Immature natural killer cell (primary cell): ENCODE measurements around the gene ZNF592. TPM values are rescaled to one million over a fixed set of nuclear protein-coding genes. Genes with fewer than 3 reads are reported as not detected.
"Not testable (repeated sequence)": the region's sequence is repeated elsewhere in the genome, so short reads cannot be mapped to it uniquely, and the experiment has no call there.

Source experiments
- DNase-seq, 3 donors: peaks; one replicate each; pipeline ENCODE4 v3.0.0; 2022; ENCODE audit warnings: mixed read lengths in 1 of 3
- H3K27ac Mint-ChIP-seq, 6 donors: one replicate each; pipeline ENCODE4 v1.8.0; 2020; ENCODE audit warnings: mixed read lengths in 6 of 6, mild to moderate bottlenecking in 5 of 6, inconsistent platforms in 4 of 6, moderate library complexity in 3 of 6
- H3K27me3 Mint-ChIP-seq, 3 donors: one replicate each; pipeline ENCODE4 v1.8.0; 2020 to 2021; ENCODE audit warnings: low read depth in 3 of 3, mild to moderate bottlenecking in 3 of 3, mixed read lengths in 3 of 3, moderate library complexity in 3 of 3, inconsistent platforms in 1 of 3
- H3K36me3 Mint-ChIP-seq, 3 donors: one replicate each; pipeline ENCODE4 v1.8.0; 2020; ENCODE audit warnings: mixed read lengths in 3 of 3, inconsistent platforms in 2 of 3, mild to moderate bottlenecking in 2 of 3
- H3K4me1 Mint-ChIP-seq, 2 donors: one replicate each; pipeline ENCODE4 v1.8.0; 2020; ENCODE audit warnings: inconsistent platforms in 2 of 2, mild to moderate bottlenecking in 2 of 2, mixed read lengths in 2 of 2, moderate library complexity in 1 of 2
- H3K4me3 Mint-ChIP-seq, 5 donors: one replicate each; pipeline ENCODE4 v1.8.0; 2020; ENCODE audit warnings: mild to moderate bottlenecking in 5 of 5, mixed read lengths in 5 of 5, inconsistent platforms in 3 of 5, moderate library complexity in 3 of 5
- H3K9me3 Mint-ChIP-seq, 6 donors: one replicate each; pipeline ENCODE4 v1.8.0; 2020; ENCODE audit warnings: mild to moderate bottlenecking in 6 of 6, mixed read lengths in 6 of 6, inconsistent platforms in 4 of 6, moderate library complexity in 3 of 6
- polyA plus RNA-seq, 3 donors: library from polyadenylated mRNA; unstranded; fragments of 300-500 nt; fragmentation: Illumina TruSeq; gene quantifications; one replicate each; pipeline ENCODE4 v1.2.3, GENCODE V29; 2021

ZNF592 gene
- polyA plus RNA-seq, 3 donors from 2014 or later: 2.1 to 10.0 (median 2.4) TPM

DNA sequence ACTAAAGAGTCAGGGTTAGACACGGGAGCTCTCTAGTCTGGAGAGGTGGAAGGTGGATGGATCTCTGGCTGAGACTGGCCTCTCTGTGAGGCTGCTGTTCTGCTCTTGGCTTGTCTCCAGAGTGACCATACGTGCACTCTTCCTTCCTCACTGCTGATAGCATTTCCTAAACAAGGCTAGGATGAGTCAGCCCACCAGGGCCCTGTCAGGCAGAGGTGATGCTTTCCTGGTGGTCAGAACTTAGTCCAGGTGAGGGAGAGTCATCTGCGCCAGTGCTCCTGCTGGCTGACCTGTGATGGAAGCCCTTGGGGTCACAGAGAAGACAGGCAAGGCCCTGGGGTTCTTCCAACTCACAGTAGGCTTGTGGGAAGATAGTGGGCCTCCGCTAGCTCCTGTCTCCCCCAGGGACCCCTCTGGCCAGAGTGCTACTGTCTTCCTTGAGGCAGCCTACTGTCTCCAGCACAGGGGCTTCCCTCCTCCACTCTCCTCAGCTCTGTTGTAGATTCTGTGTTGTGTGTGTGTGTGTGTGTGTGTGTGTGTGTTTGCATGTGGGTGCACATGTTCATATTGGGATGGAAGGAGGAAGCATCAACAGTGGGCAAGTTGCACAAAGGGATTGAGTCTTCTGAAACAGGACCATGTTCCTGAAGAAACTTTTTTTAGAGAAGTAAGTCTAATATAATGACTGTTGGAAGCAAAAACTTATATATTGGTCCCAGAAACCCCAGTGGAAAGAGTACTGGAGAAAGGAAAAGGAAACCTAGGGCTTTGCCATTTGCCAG is 85.2 kb downstream of the ZNF592 start:
- peaks cover 3 to 5% (median 3%) of the 10 kb centered on the region in 3 donors for H3K27me3 Mint-ChIP-seq
- H3K9me3 Mint-ChIP-seq: no peaks in the 10 kb centered on the region
- no peaks in the 10 kb centered on the region for H3K4me1 Mint-ChIP-seq
- DNase-seq: no peak
- no peak overlapping the region for H3K27ac Mint-ChIP-seq
- no peak overlapping the region for H3K4me3 Mint-ChIP-seq
- H3K36me3 Mint-ChIP-seq: no peaks in the 10 kb centered on the region

DNA sequence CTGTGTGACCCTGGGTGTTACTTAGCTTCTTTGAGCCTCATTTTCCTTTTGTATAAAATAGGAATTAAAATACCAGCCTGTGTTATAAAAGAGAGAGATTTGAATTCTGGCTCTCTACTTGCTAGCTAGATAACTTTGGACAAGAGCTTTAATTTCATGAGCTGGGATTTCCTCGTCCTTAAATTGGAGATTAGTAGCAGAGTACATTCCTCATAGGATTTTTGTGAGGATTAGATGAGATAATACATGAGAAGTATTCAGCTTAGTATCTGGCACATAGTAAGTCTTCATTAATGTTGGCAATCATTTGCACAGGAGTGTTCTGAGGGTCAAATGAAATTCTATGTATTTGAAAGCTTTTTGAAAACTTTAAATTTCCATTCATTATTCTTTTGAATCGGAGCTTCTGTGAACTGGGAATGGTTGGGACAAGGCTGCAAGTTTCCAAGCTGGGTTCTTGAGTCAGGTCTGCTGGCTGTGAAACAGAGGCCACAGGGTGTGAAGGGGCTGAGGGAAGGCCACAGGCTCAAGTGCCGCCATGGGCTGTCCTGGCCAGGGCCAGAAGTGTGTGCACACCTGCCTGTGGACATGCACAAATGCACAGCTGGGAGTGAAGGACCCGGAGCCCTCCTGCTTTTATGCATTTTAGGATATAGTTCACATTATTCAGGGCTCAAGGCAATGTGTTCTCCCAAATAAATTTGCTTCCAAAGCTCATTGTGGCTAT is 86.0 kb downstream of the ZNF592 start:
- no peak for DNase-seq
- Mint-ChIP-seq H3K9me3 (no peaks in the 10 kb centered on the region), H3K27ac (no peak overlapping the region), H3K4me1 (no peaks in the 10 kb centered on the region), H3K4me3 (no peak overlapping the region), H3K27me3 (peaks cover 3% of the 10 kb centered on the region in 3 donors), H3K36me3 (no peaks in the 10 kb centered on the region)

DNA sequence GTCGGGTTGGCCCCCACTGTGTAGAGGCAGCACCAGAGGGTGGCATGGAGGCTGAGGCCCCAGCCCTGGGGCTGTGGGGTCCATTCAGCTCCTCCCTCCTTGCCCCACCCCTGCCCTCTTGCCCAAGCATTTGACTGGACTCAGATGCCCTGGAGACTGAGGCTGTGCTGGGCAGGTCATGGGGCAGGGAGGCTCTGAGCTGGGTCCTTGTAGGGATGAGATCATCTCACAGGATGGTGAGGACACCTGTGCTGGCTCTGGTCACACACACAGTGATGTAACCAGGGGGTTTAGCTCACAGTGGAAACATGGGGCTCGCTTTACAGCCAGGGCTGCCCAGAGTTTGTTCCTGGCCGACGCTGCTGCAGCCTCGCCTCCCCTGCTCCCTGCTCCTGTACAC is 86.6 kb downstream of the ZNF592 start:
- Mint-ChIP-seq H3K4me1 (no peaks in the 10 kb centered on the region), H3K9me3 (no peaks in the 10 kb centered on the region), H3K27ac (no peak overlapping the region), H3K4me3 (no peak overlapping the region), H3K36me3 (no peaks in the 10 kb centered on the region), H3K27me3 (peaks cover 3% of the 10 kb centered on the region in 3 donors)
- no peak for DNase-seq

DNA sequence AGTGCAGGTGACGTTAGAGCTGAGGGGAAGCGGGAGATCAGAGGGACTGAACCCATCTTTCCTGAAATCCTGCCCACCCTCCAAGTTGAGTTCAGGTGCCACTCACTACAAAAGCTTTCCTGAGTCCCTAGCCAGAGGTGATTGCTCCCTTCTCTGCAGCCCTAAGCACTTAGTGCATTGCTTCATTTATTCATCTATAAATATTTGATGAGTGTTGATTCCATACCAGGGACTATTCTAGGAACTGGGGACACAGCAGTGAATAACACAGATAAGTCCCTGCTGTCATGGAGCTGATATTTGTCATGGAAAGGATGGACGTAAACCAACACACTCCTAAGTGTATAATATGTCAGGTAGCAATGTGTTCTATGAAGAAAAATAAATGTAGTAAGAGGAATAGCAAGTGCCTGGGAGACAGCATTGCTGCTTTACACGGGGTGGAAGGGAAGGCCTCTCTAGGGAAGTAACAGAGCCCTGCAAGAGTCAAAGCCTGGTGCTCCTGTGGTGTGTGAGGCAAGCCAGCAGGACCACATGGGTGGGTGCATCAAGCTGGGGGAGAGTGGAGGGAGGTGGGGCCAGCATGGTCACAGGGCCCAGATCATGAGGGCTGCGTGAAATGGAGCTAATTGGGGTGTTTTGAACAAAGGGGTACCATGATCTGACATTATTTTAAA is 87.4 kb downstream of the ZNF592 start:
- H3K4me1 Mint-ChIP-seq: no peaks in the 10 kb centered on the region
- H3K27me3 Mint-ChIP-seq: peaks cover 3% of the 10 kb centered on the region in 3 donors
- H3K27ac Mint-ChIP-seq: no peak overlapping the region

DNA sequence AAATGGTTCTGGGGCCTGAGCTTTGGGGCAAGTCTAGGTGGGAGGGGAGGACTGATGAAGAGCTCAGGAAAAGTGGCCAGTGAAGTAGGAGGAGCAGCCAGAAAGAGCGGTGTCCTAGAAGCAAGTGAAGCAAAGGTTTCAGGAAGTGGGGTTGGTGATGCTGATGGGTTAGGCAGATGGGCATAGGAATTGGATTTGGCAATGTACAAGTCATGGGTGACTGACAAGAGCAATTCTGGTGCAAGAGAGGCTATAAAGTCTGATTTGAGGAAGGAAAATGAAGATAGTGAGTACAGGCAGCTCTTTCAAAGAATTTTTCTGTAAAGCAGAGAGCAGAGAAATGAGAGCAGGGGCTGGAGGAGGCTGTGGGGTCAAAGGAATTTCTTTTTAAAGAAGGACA is 88.5 kb downstream of the ZNF592 start:
- no peak for DNase-seq
- no peaks in the 10 kb centered on the region for H3K36me3 Mint-ChIP-seq
- no peak overlapping the region for H3K4me3 Mint-ChIP-seq

More for the DNA sequence above, 87.4 kb downstream of the ZNF592 start:
- H3K4me3 Mint-ChIP-seq: no peak overlapping the region
- no peak for DNase-seq
- no peaks in the 10 kb centered on the region for H3K36me3 Mint-ChIP-seq
- no peaks in the 10 kb centered on the region for H3K9me3 Mint-ChIP-seq

DNA sequence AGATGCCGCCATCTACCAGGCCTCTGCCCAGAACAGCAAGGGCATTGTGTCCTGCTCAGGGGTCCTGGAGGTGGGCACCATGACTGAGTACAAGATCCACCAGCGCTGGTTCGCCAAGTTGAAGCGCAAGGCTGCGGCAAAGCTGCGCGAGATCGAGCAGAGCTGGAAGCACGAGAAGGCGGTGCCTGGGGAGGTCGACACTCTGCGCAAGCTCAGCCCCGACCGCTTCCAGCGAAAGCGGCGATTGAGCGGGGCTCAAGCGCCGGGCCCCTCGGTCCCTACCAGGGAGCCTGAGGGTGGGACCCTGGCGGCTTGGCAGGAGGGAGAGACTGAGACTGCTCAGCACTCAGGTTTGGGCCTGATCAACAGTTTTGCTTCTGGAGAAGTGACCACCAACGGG is 91.3 kb downstream of the ZNF592 start:
- Mint-ChIP-seq H3K4me3 (no peak overlapping the region), H3K27ac (no peak overlapping the region), H3K9me3 (no peaks in the 10 kb centered on the region), H3K36me3 (no peaks in the 10 kb centered on the region), H3K4me1 (no peaks in the 10 kb centered on the region), H3K27me3 (peaks cover 3 to 5% (median 3%) of the 10 kb centered on the region in 3 donors)
- DNase-seq: no peak

More for the DNA sequence above, 88.5 kb downstream of the ZNF592 start:
- H3K27me3 Mint-ChIP-seq: peaks cover 3 to 5% (median 3%) of the 10 kb centered on the region in 3 donors
- H3K9me3 Mint-ChIP-seq: no peaks in the 10 kb centered on the region
- H3K27ac Mint-ChIP-seq: no peak overlapping the region
- no peaks in the 10 kb centered on the region for H3K4me1 Mint-ChIP-seq

DNA sequence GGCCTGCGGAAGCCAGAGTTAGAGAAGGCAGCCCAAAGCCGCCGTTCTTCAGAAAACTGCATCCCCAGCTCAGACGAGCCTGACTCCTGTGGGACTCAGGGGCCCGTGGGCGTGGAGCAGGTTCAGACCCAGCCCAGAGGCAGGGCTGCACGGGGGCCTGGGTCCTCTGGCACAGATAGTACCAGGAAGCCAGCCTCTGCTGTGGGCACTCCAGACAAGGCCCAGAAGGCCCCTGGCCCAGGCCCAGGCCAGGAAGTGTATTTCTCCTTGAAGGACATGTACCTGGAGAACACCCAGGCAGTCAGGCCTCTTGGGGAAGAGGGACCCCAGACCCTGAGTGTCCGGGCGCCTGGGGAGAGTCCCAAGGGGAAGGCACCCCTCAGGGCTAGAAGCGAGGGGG is 91.9 kb downstream of the ZNF592 start:
- Mint-ChIP-seq H3K36me3 (no peaks in the 10 kb centered on the region), H3K4me1 (no peaks in the 10 kb centered on the region), H3K4me3 (no peak overlapping the region), H3K9me3 (no peaks in the 10 kb centered on the region), H3K27me3 (peaks cover 3 to 5% (median 3%) of the 10 kb centered on the region in 3 donors), H3K27ac (no peak overlapping the region)
- DNase-seq: no peak

DNA sequence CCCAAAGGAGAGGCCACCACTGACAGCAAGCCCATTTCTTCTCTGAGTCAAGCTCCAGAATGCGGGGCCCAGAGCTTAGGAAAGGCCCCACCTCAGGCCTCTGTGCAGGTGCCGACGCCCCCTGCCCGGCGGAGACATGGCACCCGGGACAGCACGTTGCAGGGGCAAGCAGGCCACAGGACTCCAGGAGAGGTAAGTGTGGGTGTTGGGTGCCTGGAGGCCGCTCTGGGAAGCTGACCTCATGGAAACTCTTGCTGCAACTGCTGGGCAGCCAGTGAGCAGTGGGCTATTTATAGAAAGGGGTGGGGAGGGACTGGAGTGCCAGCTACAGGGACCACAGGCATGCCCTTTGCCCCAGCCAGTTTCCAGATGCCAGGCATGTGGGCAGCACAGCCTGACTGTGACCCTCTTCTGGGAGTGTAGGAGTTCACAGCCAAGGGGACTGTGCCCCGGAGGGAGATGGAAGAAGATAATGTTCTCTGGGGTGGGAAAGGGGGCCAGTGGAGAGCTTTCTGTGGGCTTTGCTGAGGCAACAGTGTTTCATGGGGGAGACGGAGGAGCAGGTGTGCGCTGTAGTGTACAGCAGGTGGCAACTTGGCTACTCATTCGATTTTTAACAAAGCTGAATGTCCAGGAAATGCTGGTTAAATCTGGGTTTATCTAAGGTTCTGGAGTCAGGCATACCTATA is 92.5 kb downstream of the ZNF592 start:
- no peak overlapping the region for H3K4me3 Mint-ChIP-seq
- no peak overlapping the region for H3K27ac Mint-ChIP-seq
- H3K9me3 Mint-ChIP-seq: peaks cover 0 to 2% (median 0%) of the 10 kb centered on the region in 6 donors
- peaks cover 3 to 5% (median 3%) of the 10 kb centered on the region in 3 donors for H3K27me3 Mint-ChIP-seq
- H3K36me3 Mint-ChIP-seq: no peaks in the 10 kb centered on the region
- no peaks in the 10 kb centered on the region for H3K4me1 Mint-ChIP-seq
- no peak for DNase-seq

DNA sequence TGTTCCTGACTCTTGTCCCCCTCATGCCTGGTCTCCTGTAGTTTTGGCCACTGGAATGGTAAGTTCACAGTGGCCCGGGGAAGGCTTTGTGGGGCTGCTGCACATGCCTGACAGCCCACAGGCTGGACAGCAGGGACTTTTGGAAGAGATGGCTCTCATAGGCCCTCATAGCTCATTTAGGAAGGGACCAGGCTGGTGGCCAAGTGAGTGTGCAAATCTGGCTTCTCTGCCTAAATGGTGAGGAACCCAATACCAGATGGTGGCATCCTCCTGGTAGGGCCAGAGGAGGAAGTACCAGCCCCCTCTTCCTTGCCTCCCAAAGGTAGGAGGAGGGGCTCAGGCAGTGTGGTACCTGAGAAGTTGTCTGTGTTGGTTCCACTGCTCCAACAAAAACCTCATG is 94.4 kb downstream of the ZNF592 start:
- Mint-ChIP-seq H3K36me3 (peaks cover 6 to 14% (median 6%) of the 10 kb centered on the region in 3 donors), H3K4me3 (no peak overlapping the region), H3K27me3 (peaks cover 0 to 4% (median 2%) of the 10 kb centered on the region in 3 donors), H3K27ac (no peak overlapping the region), H3K9me3 (peaks cover 7 to 16% (median 14%) of the 10 kb centered on the region in 6 donors), H3K4me1 (no peaks in the 10 kb centered on the region)
- no peak for DNase-seq

DNA sequence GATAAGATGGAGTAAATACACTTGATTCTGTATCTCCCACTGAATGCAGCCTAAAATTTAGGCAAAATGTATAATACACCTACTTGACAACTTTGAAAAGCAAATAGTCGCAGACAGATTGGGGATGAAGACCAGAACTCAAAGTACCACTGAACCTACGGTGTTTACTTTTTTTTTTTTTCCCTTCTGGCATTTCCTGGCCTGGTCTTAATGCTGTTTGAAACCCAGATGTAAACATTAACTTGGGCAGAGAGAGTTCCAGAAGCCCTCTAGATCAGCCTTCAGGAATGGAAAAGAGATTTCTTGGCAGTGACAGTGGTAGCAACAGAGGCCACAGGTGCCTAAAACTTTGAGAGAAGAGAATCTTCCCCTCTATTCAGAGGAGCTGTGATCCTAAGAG is 96.6 kb downstream of the ZNF592 start:
- Mint-ChIP-seq H3K27ac (no peak overlapping the region), H3K4me3 (no peak overlapping the region), H3K9me3 (peaks cover 7 to 16% (median 15%) of the 10 kb centered on the region in 6 donors), H3K4me1 (no peaks in the 10 kb centered on the region), H3K36me3 (peaks cover 6 to 18% (median 10%) of the 10 kb centered on the region in 3 donors), H3K27me3 (peaks cover 0 to 4% (median 2%) of the 10 kb centered on the region in 3 donors)
- DNase-seq: no peak

DNA sequence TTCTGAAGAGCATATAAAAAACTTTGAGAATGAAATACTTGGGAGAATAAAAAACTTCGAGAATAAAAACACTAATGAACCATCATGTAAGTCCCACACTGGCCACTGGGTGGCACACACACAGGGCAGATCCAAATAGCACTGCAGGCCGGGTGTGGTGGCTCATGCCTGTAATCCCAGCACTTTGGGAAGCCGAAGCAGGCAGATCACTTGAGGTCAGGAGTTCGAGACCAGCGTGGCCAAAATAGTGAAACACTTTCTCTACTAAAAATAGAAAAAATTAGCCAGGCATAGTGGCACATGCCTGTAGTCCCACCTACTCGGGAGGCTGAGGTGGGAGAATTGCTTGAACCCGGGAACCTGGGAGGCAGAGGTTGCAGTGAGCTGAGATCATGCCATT is 97.2 kb downstream of the ZNF592 start:
- peaks cover 6 to 18% (median 10%) of the 10 kb centered on the region in 3 donors for H3K36me3 Mint-ChIP-seq
- not testable (repeated sequence) for H3K27me3 Mint-ChIP-seq, H3K4me1 Mint-ChIP-seq, H3K4me3 Mint-ChIP-seq, H3K27ac Mint-ChIP-seq
- DNase-seq: peak in 2 of 3 donors; percentile 4 to 12
- H3K9me3 Mint-ChIP-seq: peaks cover 7 to 16% (median 15%) of the 10 kb centered on the region in 6 donors

DNA sequence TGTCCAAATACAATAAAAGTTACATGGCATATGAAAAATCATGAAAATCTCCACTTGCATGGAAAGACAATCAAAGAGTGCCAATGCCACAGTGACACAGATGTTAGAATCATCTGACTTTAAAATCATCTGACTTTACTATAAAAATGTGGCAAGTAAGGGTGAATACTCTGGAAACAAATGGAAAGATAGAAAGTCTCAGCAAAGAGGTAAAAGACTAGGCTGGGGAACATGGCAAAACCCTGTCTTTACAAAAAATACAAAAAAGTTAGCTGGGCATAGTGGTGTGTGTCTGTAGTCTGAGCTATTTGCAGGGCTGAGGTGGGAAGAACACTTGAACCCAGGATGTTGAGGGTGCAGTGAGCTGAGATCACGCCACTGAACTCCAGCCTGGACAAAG is 97.9 kb downstream of the ZNF592 start:
- peaks cover 6 to 18% (median 10%) of the 10 kb centered on the region in 3 donors for H3K36me3 Mint-ChIP-seq
- no peak overlapping the region for H3K27ac Mint-ChIP-seq
- H3K9me3 Mint-ChIP-seq: peaks cover 7 to 16% (median 15%) of the 10 kb centered on the region in 6 donors
- no peak for DNase-seq
- no peak overlapping the region for H3K4me3 Mint-ChIP-seq
- H3K4me1 Mint-ChIP-seq: no peaks in the 10 kb centered on the region
- H3K27me3 Mint-ChIP-seq: peaks cover 0 to 4% (median 2%) of the 10 kb centered on the region in 3 donors

DNA sequence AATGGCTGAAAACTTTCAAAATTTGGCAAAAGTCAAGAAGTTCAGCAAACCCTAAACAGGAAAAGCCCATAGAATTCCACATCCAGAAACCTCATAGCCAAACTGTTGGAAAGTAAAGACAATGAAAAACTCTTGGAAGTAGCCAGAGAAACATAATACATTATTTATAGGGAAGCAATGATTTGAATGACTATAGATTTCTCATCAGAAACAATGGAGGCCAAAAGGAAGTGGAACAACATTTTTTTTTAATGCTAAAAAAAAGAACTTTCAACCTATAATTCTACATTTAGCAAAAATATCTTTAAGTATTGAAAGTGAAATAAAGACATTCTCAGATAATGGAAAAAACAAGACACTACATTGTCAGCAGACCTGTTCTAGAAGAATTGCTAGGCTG is 99.0 kb downstream of the ZNF592 start:
- Mint-ChIP-seq H3K9me3 (peaks cover 7 to 16% (median 15%) of the 10 kb centered on the region in 6 donors), H3K27me3 (peaks cover 0 to 2% (median 2%) of the 10 kb centered on the region in 3 donors), H3K36me3 (peaks cover 6 to 18% (median 10%) of the 10 kb centered on the region in 3 donors), H3K4me3 (no peak overlapping the region), H3K4me1 (no peaks in the 10 kb centered on the region), H3K27ac (no peak overlapping the region)
- no peak for DNase-seq
